ENCODE results near the gene GABRA6. TPM values are rescaled to one million over a fixed set of nuclear protein-coding genes. Genes with fewer than 3 reads are reported as not detected.
"Not testable (repeated sequence)": the region's sequence is repeated elsewhere in the genome, so short reads cannot be mapped to it uniquely, and the experiment has no call there.

The GABRA6 gene
- total RNA-seq = not detected
- long read RNA-seq = 0 reads

- DNase-seq = no peak
- TF ChIP-seq, protein P1, sequence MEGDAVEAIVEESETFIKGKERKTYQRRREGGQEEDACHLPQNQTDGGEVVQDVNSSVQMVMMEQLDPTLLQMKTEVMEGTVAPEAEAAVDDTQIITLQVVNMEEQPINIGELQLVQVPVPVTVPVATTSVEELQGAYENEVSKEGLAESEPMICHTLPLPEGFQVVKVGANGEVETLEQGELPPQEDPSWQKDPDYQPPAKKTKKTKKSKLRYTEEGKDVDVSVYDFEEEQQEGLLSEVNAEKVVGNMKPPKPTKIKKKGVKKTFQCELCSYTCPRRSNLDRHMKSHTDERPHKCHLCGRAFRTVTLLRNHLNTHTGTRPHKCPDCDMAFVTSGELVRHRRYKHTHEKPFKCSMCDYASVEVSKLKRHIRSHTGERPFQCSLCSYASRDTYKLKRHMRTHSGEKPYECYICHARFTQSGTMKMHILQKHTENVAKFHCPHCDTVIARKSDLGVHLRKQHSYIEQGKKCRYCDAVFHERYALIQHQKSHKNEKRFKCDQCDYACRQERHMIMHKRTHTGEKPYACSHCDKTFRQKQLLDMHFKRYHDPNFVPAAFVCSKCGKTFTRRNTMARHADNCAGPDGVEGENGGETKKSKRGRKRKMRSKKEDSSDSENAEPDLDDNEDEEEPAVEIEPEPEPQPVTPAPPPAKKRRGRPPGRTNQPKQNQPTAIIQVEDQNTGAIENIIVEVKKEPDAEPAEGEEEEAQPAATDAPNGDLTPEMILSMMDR (IDR thresholded peaks at IDR 0.05; ENCODE audit: borderline replicate concordance) = no peak
- H3K9me3 ChIP-seq (replicated peaks) = peaks cover 6% of the 10 kb centered on the region
- H3K27ac ChIP-seq (replicated peaks) = no peak within 1 kb of the TSS
- intact Hi-C loops (cut with micrococcal nuclease) = no loop called here
- H3K27me3 ChIP-seq (ENCODE audit: low read depth) = no peaks in the 10 kb centered on the region
- no peaks in the 10 kb centered on the region for H3K36me3 ChIP-seq
- no peaks in the 10 kb centered on the region for H3K4me1 ChIP-seq
- H3K4me3 ChIP-seq = no peak within 1 kb of the TSS
These were observed at the start of gene GABRA6 for GRCh38 chr5:161685461-161685860. GABRA6 (plus strand) TSS chr5:161685721; CDS start chr5:161685990, 269 bp downstream.

DNA sequence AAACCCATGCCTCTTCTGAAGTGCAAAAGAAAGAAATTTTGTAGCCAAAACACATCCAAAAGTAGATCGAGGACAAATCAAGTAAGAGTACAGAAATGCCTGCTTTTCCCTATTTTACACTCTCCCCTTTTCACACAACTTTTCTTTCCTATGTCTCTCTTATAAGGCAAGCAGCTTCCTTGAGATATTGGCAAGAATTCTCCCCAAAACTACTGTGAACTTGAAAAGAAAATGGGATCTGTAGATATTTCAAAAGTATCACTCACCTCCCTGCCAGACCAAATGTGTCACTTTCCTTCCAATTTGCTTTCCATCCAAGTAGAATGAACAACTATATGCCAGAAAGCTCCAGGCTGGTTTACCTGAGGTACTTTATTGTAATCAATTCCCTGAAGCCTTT lies 47.9 kb upstream of the GABRA6 start:
- no peak overlapping the region for H3K27ac ChIP-seq (replicated peaks)
- DNase-seq = no peak

GRCh38 chr5:161641444-161641843 lies 44.1 kb upstream of the GABRA6 start:
- Histone ChIP-seq H3K27me3 (ENCODE audit: low read depth) (no peaks in the 10 kb centered on the region), H3K9me3 (replicated peaks) (peaks cover 5% of the 10 kb centered on the region), H3K27ac (replicated peaks) (no peak overlapping the region), H3K36me3 (no peaks in the 10 kb centered on the region), H3K4me3 (no peak overlapping the region), H3K4me1 (no peaks in the 10 kb centered on the region)
- no peak for DNase-seq
- TF ChIP-seq, protein P1 (IDR thresholded peaks at IDR 0.05; ENCODE audit: borderline replicate concordance) = no peak
- intact Hi-C loops (cut with micrococcal nuclease) = no loop called here

More for the DNA sequence above, 47.9 kb upstream of the GABRA6 start:
- Histone ChIP-seq H3K4me1 (no peaks in the 10 kb centered on the region), H3K27me3 (ENCODE audit: low read depth) (no peaks in the 10 kb centered on the region), H3K4me3 (no peak overlapping the region), H3K9me3 (replicated peaks) (no peaks in the 10 kb centered on the region), H3K36me3 (no peaks in the 10 kb centered on the region)
- TF ChIP-seq, protein P1 (IDR thresholded peaks at IDR 0.05; ENCODE audit: borderline replicate concordance) = no peak
- intact Hi-C loops (cut with micrococcal nuclease) = no loop called here

- Histone ChIP-seq H3K9me3 (replicated peaks) (peaks cover 5% of the 10 kb centered on the region), H3K4me3 (no peak overlapping the region), H3K27me3 (ENCODE audit: low read depth) (no peaks in the 10 kb centered on the region), H3K27ac (replicated peaks) (no peak overlapping the region), H3K4me1 (no peaks in the 10 kb centered on the region), H3K36me3 (no peaks in the 10 kb centered on the region)
- intact Hi-C loops (cut with micrococcal nuclease) = no loop called here
- TF ChIP-seq, protein P1 (IDR thresholded peaks at IDR 0.05; ENCODE audit: borderline replicate concordance) = no peak
- DNase-seq = no peak
These were observed 40.3 kb upstream of the GABRA6 start for GRCh38 chr5:161645264-161645663.

DNA sequence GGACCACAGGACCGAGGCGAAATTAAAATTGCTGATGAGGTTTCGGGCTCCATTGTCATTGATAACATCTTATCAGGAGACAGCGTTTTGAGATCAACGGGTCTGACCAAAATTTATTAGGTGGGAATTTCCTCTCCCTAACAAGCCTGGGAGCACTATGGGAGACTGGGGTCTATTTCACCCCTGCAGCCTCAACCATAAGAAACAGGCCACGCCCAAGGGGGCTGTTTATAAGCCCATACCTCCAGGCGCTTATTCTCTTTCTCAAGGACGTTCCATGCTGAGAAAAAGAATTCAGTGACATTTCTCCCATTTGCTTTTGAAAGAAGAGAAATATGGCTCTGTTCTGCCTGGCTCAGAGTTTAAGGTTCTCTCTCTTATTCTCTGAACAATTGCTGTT lies 33.6 kb upstream of the GABRA6 start:
- H3K36me3 ChIP-seq; intact Hi-C loops (cut with micrococcal nuclease); DNase-seq; H3K27me3 ChIP-seq (ENCODE audit: low read depth); H3K4me3 ChIP-seq; H3K4me1 ChIP-seq; H3K27ac ChIP-seq (replicated peaks): not testable (repeated sequence)
- peaks cover 41% of the 10 kb centered on the region for H3K9me3 ChIP-seq (replicated peaks)

DNA sequence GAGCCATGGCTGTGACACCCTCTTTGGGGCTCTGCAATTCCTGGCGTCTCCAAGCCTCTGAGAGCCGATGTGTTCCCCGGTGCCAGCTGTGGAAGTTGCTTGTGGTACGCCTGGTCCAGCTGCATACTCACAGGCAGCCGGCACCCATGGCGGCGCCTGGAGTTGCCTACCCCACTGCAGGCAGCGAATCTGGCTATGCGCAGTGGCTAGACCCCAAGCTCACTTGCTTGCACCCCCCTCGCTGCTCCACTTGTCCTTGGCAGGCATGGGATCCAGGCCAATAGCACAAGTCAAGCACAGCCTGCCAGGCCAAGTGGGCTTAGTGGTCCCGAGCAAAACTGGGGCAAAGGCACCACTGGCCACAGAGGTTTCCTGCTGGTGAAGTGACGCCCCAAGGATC lies 24.7 kb upstream of the GABRA6 start:
- Histone ChIP-seq H3K4me3 (no peak overlapping the region), H3K9me3 (replicated peaks) (peaks cover 20% of the 10 kb centered on the region), H3K27me3 (ENCODE audit: low read depth) (no peaks in the 10 kb centered on the region), H3K4me1 (no peaks in the 10 kb centered on the region), H3K36me3 (no peaks in the 10 kb centered on the region), H3K27ac (replicated peaks) (no peak overlapping the region)
- intact Hi-C loops (cut with micrococcal nuclease) = no loop called here
- TF ChIP-seq, protein P1 (IDR thresholded peaks at IDR 0.05; ENCODE audit: borderline replicate concordance) = no peak
- no peak for DNase-seq

All from left ventricle myocardium inferior (tissue), 1 donor.